Retinal pigment epithelial cell (primary cell): Measurements from ENCODE around the gene C1orf52.

ENCODE experiments used
- DNase-seq: peaks from one replicate; pipeline ENCODE4 v3.0.0-alpha.2; 2010; ENCODE audit warnings: low read depth
- H3K4me3 ChIP-seq: 2 replicates; pipeline ENCODE4 v1.5.1; 2011; ENCODE audit warnings: mild to moderate bottlenecking, low read length, control low read depth, moderate library complexity
- CTCF ChIP-seq: conservative IDR thresholded peaks from 2 replicates; pipeline ENCODE4 v1.5.1; 2011; ENCODE audit warnings: low read depth, low read length, control low read depth, inconsistent platforms

Gene C1orf52

DNA sequence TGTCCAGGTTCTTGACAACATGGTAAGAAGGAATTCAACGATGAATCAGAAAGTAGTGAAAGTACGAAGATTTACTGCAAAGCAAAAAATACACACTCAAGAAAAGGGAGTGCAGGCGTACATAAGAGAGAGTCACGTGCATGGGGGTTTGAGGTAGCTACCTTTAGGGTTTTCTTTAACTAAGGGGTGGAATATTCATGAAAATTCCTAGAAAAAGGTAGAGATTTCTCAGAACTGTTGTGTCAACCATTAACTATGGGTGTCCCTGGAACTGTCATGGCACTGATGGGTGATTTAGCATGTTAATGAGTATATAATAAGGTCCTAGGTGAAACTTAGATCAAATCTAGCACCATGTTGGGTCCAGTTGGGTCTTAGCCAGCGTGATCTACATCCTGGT lies 36.1 kb downstream of the C1orf52 start:
- no peak for DNase-seq
- no peak for TF ChIP-seq CTCF
- no peak overlapping the region for H3K4me3 ChIP-seq

DNA sequence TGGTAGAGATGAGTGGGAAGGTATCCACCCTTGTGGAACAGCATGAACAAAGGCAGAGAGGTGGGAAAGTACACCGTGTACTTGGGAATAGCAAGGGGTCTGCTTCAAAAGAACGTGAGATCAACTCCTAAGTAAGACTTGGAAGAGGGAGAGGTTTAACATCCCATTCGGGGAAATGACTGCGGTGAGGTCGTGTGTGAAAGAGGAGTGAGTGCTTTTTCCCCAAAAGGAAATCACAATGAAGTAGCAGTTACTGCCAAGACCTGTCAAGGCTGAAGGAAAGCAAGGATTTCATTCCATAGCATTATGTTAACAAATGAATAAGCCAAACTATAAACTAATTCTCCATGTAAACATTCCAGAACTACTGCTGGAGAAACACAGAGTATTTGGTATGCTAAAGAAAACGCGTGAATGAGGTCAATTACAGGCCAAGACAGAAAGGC lies 38.7 kb downstream of the C1orf52 start:
- DNase-seq = peak; percentile 33
- no peak for TF ChIP-seq CTCF

GRCh38 chr1:85219853-85220610 lies 39.4 kb downstream of the C1orf52 start:
- no peak for TF ChIP-seq CTCF
- no peak overlapping the region for H3K4me3 ChIP-seq
- DNase-seq = no peak

More for the DNA sequence above, 38.7 kb downstream of the C1orf52 start:
- no peak overlapping the region for H3K4me3 ChIP-seq

- H3K4me3 ChIP-seq = no peak overlapping the region
- TF ChIP-seq CTCF = no peak
- no peak for DNase-seq
Measured at GRCh38 chr1:85216697-85217096, 42.8 kb downstream of the C1orf52 start.

DNA sequence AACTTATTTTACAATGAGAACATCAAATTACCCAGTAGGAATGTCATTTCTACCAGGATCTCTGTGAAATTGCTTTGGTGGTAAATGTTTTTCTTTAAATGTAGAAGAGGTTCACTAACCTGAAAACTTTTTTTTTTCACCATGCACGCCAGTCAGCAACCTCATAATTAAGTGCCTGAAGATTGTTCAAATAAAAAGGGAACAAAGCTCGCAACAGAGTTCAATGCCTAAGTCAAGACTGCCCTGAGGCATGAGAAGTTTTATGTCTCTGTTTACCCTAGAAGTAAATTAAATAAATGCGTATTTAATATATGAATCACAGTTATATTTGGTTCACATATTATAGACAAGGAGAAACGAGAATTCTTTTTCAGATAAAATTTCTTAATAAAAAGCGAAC lies 44.8 kb downstream of the C1orf52 start:
- DNase-seq = no peak
- TF ChIP-seq CTCF = no peak

DNA sequence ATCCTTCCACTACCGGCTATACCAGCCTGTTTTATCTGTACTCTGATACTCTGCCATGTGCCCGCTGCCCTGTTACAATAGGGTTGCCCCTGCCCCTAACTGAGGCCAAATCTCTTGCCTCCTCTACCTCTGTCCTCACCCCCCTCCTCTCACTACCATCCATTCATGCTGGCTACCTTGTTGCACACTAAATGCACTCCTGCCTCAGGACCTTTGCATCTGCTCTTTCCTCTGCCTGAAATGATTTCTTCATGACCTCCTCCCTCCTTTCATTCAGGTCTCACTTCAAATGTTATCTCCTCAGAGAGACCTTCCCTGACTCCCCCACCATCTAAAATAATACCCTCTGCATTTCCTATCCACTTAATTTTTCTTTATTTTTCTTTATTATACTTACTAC lies 51.0 kb downstream of the C1orf52 start:
- no peak for TF ChIP-seq CTCF
- DNase-seq = no peak
- no peak overlapping the region for H3K4me3 ChIP-seq

More for the DNA sequence above, 44.8 kb downstream of the C1orf52 start:
- H3K4me3 ChIP-seq = no peak overlapping the region

- no peak for TF ChIP-seq CTCF
- no peak overlapping the region for H3K4me3 ChIP-seq
- DNase-seq = no peak
Measured at GRCh38 chr1:85203573-85204171, 55.8 kb downstream of the C1orf52 start.
